Fibroblast of lung (primary cell): ENCODE measurements around the gene PDE11A. TPM values are rescaled to one million over a fixed set of nuclear protein-coding genes. Genes with fewer than 3 reads are reported as not detected.

Source experiments
- DNase-seq, 2 donors: peaks; one replicate each; pipeline versions ENCODE4 v3.0.0 to v3.0.0-alpha.2; 2010; ENCODE audit warnings: low read depth in 2 of 2
- H2AFZ ChIP-seq: 2 replicates; pipeline ENCODE4 v1.5.1; 2012; ENCODE audit warnings: low read length, control low read depth, inconsistent platforms
- H3K27ac ChIP-seq: 2 replicates; pipeline ENCODE4 v1.5.1; 2011; ENCODE audit warnings: low read length, control low read depth; ENCODE audit not compliant: insufficient read depth
- H3K27me3 ChIP-seq: 2 replicates; pipeline ENCODE4 v1.5.1; 2011; ENCODE audit warnings: mild to moderate bottlenecking, low read length; ENCODE audit not compliant: control insufficient read depth, insufficient read depth
- H3K36me3 ChIP-seq: 2 replicates; pipeline ENCODE4 v1.5.1; 2011; ENCODE audit warnings: low read length; ENCODE audit not compliant: control insufficient read depth, insufficient read depth
- H3K4me1 ChIP-seq: 2 replicates; pipeline ENCODE4 v1.5.1; 2011; ENCODE audit warnings: low read length; ENCODE audit not compliant: control insufficient read depth, insufficient read depth; ENCODE audit errors: extremely low read depth
- H3K4me2 ChIP-seq: 2 replicates; pipeline ENCODE4 v1.5.1; 2011; ENCODE audit warnings: low read length, control low read depth; ENCODE audit not compliant: insufficient read depth; ENCODE audit errors: extremely low read depth
- H3K4me3 ChIP-seq, 4 experiments: fragments of 200-600 bp in 1 of 4; sonication (generic) in 1 of 4; replicated peaks in 1 of 4; 2 replicates each; pipeline ENCODE4 v1.5.1; 2011 to 2016; ENCODE audit warnings: low read length in 4 of 4, low read depth in 3 of 4, mild to moderate bottlenecking in 3 of 4, control low read depth in 2 of 4, inconsistent platforms in 1 of 4, mixed read lengths in 1 of 4; ENCODE audit not compliant: insufficient read depth in 1 of 4; ENCODE audit errors: control extremely low read depth in 1 of 4
- H3K79me2 ChIP-seq: 2 replicates; pipeline ENCODE4 v1.5.1; 2012; ENCODE audit warnings: mild to moderate bottlenecking, low read length, inconsistent platforms; ENCODE audit not compliant: control insufficient read depth, insufficient read depth
- H3K9ac ChIP-seq: 2 replicates; pipeline ENCODE4 v1.5.1; 2011; ENCODE audit warnings: mild to moderate bottlenecking, low read length, control low read depth; ENCODE audit not compliant: insufficient read depth
- H3K9me3 ChIP-seq: 2 replicates; pipeline ENCODE4 v1.5.1; 2012; ENCODE audit warnings: low read depth, low read length; ENCODE audit not compliant: control insufficient read depth, insufficient read depth
- H4K20me1 ChIP-seq: 2 replicates; pipeline ENCODE4 v1.5.1; 2011; ENCODE audit warnings: low read length; ENCODE audit not compliant: control insufficient read depth, insufficient read depth; ENCODE audit errors: extremely low read depth
- CTCF ChIP-seq, 2 donors: IDR thresholded peaks in 1 of 2; conservative IDR thresholded peaks in 1 of 2; 1 replicate in 1 of 2; 2 replicates in 1 of 2; pipeline ENCODE4 v1.5.1; 2011 to 2012; ENCODE audit warnings: low read length in 2 of 2, control low read depth in 1 of 2, inconsistent platforms in 1 of 2, low read depth in 1 of 2, mild to moderate bottlenecking in 1 of 2
- EZH2 ChIP-seq: IDR thresholded peaks from 2 replicates; pipeline ENCODE4 v1.5.1; 2012; ENCODE audit warnings: low read length, control low read depth, mild to moderate bottlenecking; ENCODE audit errors: missing control alignments
- polyA plus RNA-seq, 2 donors: library from polyadenylated mRNA; depleted of rRNA in 1 of 2; stranded (reverse) in 1 of 2; unstranded in 1 of 2; fragments of >200 nt; gene quantifications; 2 replicates each; pipeline ENCODE4 v1.2.1, GENCODE V29; 2011 to 2012; ENCODE audit warnings: missing spikeins in 1 of 2
- total RNA-seq: library from RNA; depleted of rRNA; stranded (reverse); fragments of >200 nt; gene quantifications from 2 replicates; pipeline ENCODE4 v1.2.1, GENCODE V29; 2014

The PDE11A gene
- total and polyA plus RNA-seq, 2 donors (not counting 1 experiment from before 2014, with no cell fraction given), result 0.03 to 0.33 TPM

GRCh38 chr2:177616731-177617130, 455.8 kb downstream of the PDE11A start:
- no peaks in the 10 kb centered on the region for H3K79me2 ChIP-seq
- no peaks in the 10 kb centered on the region for H4K20me1 ChIP-seq
- DNase-seq, result no peak
- no peak overlapping the region for H3K4me2 ChIP-seq
- H3K4me3 ChIP-seq, result no peak overlapping the region
- H3K36me3 ChIP-seq, result no peaks in the 10 kb centered on the region
- H3K9me3 ChIP-seq, result no peaks in the 10 kb centered on the region
- H3K27me3 ChIP-seq, result no peaks in the 10 kb centered on the region
- no peak overlapping the region for H3K27ac ChIP-seq
- no peaks in the 10 kb centered on the region for H3K4me1 ChIP-seq
- H3K9ac ChIP-seq, result no peak overlapping the region
- TF ChIP-seq EZH2, result no peak
- no peak for TF ChIP-seq CTCF (conservative IDR thresholded peaks at IDR 0.05 in 1 of 2, IDR thresholded peaks at IDR 0.05 in 1 of 2; ENCODE audit: low read depth in 1 of 2, low read length in 2 of 2)
- no peak overlapping the region for H2AFZ ChIP-seq

- Histone ChIP-seq H3K27me3 (no peaks in the 10 kb centered on the region), H3K9ac (no peak overlapping the region), H3K4me3 (no peak overlapping the region), H3K36me3 (no peaks in the 10 kb centered on the region), H3K4me1 (no peaks in the 10 kb centered on the region), H3K9me3 (no peaks in the 10 kb centered on the region), H3K27ac (no peak overlapping the region), H3K79me2 (no peaks in the 10 kb centered on the region), H4K20me1 (no peaks in the 10 kb centered on the region), H2AFZ (no peak overlapping the region), H3K4me2 (no peak overlapping the region)
- DNase-seq, result no peak
- TF ChIP-seq CTCF (conservative IDR thresholded peaks at IDR 0.05 in 1 of 2, IDR thresholded peaks at IDR 0.05 in 1 of 2; ENCODE audit: low read depth in 1 of 2, low read length in 2 of 2) (no peak), EZH2 (no peak)
These were observed 456.5 kb downstream of the PDE11A start for GRCh38 chr2:177616066-177616465.

- no peak overlapping the region for H3K27ac ChIP-seq
- no peaks in the 10 kb centered on the region for H4K20me1 ChIP-seq
- H2AFZ ChIP-seq, result no peak overlapping the region
- H3K9ac ChIP-seq, result no peak overlapping the region
- H3K9me3 ChIP-seq, result no peaks in the 10 kb centered on the region
- no peaks in the 10 kb centered on the region for H3K36me3 ChIP-seq
- no peak for DNase-seq
- no peaks in the 10 kb centered on the region for H3K27me3 ChIP-seq
- no peaks in the 10 kb centered on the region for H3K4me1 ChIP-seq
- no peak for TF ChIP-seq CTCF (conservative IDR thresholded peaks at IDR 0.05 in 1 of 2, IDR thresholded peaks at IDR 0.05 in 1 of 2; ENCODE audit: low read depth in 1 of 2, low read length in 2 of 2)
- no peak for TF ChIP-seq EZH2
- no peak overlapping the region for H3K4me2 ChIP-seq
- H3K79me2 ChIP-seq, result no peaks in the 10 kb centered on the region
- no peak overlapping the region for H3K4me3 ChIP-seq
These were observed 459.9 kb downstream of the PDE11A start for GRCh38 chr2:177612659-177613058.
